Endodermal cell (in vitro differentiated cells): ENCODE results near the gene R3HDM1. TPM values are rescaled to one million over a fixed set of nuclear protein-coding genes. Genes with fewer than 3 reads are reported as not detected.

Source experiments
- DNase-seq: peaks from one replicate; pipeline ENCODE4 v3.0.0-alpha.2; 2017
- H3K27ac ChIP-seq: 2 replicates; pipeline ENCODE4 v1.5.1; 2013; ENCODE audit warnings: mild to moderate bottlenecking, low read depth, low read length, moderate library complexity
- H3K27me3 ChIP-seq: 2 replicates; pipeline ENCODE4 v1.6.1; 2013; ENCODE audit warnings: mild to moderate bottlenecking, low read length, moderate library complexity; ENCODE audit not compliant: insufficient read depth, control insufficient read depth, poor library complexity, severe bottlenecking
- H3K36me3 ChIP-seq: 2 replicates; pipeline ENCODE4 v1.7.0; 2013; ENCODE audit warnings: mild to moderate bottlenecking, low read length, moderate library complexity; ENCODE audit not compliant: control insufficient read depth, insufficient read depth
- H3K4me1 ChIP-seq: one replicate; pipeline ENCODE4 v1.7.0; 2013; ENCODE audit warnings: low read length; ENCODE audit not compliant: control insufficient read depth, insufficient read depth
- H3K4me3 ChIP-seq: 2 replicates; pipeline ENCODE4 v1.5.1; 2013; ENCODE audit warnings: mild to moderate bottlenecking, low read length, moderate library complexity
- H3K9ac ChIP-seq: 2 replicates; pipeline ENCODE4 v1.6.1; 2013; ENCODE audit warnings: mild to moderate bottlenecking, low read length, moderate library complexity; ENCODE audit not compliant: poor library complexity, severe bottlenecking; ENCODE audit errors: extremely low read depth
- H3K9me3 ChIP-seq: 2 replicates; pipeline ENCODE4 v1.6.1; 2013; ENCODE audit warnings: mild to moderate bottlenecking, low read length, moderate library complexity; ENCODE audit not compliant: control insufficient read depth
- H3K27ac Mint-ChIP-seq: 2 replicates; pipeline ENCODE4 v1.8.0; 2020; ENCODE audit warnings: mixed read lengths
- H3K27me3 Mint-ChIP-seq: 2 replicates; pipeline ENCODE4 v1.8.0; 2021; ENCODE audit warnings: mild to moderate bottlenecking, mixed read lengths; ENCODE audit not compliant: insufficient read depth
- H3K36me3 Mint-ChIP-seq: 2 replicates; pipeline ENCODE4 v1.8.0; 2020; ENCODE audit warnings: low read depth, mixed read lengths
- H3K4me1 Mint-ChIP-seq: 2 replicates; pipeline ENCODE4 v1.8.0; 2020; ENCODE audit warnings: mixed read lengths
- H3K4me3 Mint-ChIP-seq: 2 replicates; pipeline ENCODE4 v1.8.0; 2020; ENCODE audit warnings: mild to moderate bottlenecking, moderate library complexity, mixed read lengths
- H3K9me3 Mint-ChIP-seq: 2 replicates; pipeline ENCODE4 v1.8.0; 2020; ENCODE audit warnings: mild to moderate bottlenecking, mixed read lengths
- WGBS, 2 experiments: methylation state at CpG; one replicate each; pipeline versions ENCODE4 v1.1.5 to v1.1.7; 2013; ENCODE audit warnings: missing lambda C conversion rate in 2 of 2, mixed read lengths in 1 of 2; ENCODE audit not compliant: insufficient coverage in 1 of 2, insufficient read length in 1 of 2; 5-methylcytosine and 5-hydroxymethylcytosine counted together
- total RNA-seq, 2 donors: library from RNA; stranded (reverse); fragmentation: NEBNext Ultra II Directional in 1 of 2; extraction: Animal tissue kit (Norgen Biotek cat#: 25700) in 1 of 2; gene quantifications; 2 replicates in 1 of 2; 3 replicates in 1 of 2; pipeline ENCODE4 v1.2.1, GENCODE V29; 2021
- TF ChIP-seq, protein P1 (sequence below): fragments of 200-600 bp; sonication (generic); conservative IDR thresholded peaks from 2 replicates; pipeline ENCODE4 v1.5.0; 2021; ENCODE audit warnings: antibody characterized with exemption, mild to moderate bottlenecking

R3HDM1 gene
- total RNA-seq, 2 donors from 2014 or later: 52.6 to 67.0 TPM

DNA sequence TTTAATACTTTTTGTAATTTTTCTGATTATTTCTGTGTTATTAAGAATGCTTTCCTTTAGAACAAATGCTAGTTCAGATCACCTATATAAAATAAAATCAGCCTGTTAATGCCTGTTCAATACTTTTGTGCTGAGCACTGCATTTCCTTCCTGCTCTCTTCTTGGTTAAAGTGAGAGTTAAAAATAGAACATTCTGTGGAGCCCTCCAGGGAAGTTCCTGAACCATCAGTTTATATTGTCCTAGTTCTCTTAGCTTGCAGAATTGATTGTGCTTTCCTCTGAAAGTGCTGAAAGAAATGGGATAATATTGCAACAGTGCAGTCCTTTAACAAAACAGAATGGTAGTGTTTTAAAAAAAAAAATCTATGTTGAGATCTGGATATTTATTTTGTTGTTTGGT lies 135.8 kb downstream of the R3HDM1 start:
- peaks cover 26% of the 10 kb centered on the region for H3K36me3 Mint-ChIP-seq
- Histone ChIP-seq H3K36me3 (peaks cover 16% of the 10 kb centered on the region), H3K9me3 (no peaks in the 10 kb centered on the region), H3K4me3 (no peak overlapping the region), H3K27me3 (no peaks in the 10 kb centered on the region), H3K9ac (no peak overlapping the region), H3K4me1 (no peaks in the 10 kb centered on the region), H3K27ac (no peak overlapping the region)
- no peaks in the 10 kb centered on the region for H3K27me3 Mint-ChIP-seq
- no peak for DNase-seq
- H3K27ac Mint-ChIP-seq: no peak overlapping the region
- H3K9me3 Mint-ChIP-seq: no peaks in the 10 kb centered on the region
- H3K4me1 Mint-ChIP-seq: no peaks in the 10 kb centered on the region
- TF ChIP-seq, protein P1, sequence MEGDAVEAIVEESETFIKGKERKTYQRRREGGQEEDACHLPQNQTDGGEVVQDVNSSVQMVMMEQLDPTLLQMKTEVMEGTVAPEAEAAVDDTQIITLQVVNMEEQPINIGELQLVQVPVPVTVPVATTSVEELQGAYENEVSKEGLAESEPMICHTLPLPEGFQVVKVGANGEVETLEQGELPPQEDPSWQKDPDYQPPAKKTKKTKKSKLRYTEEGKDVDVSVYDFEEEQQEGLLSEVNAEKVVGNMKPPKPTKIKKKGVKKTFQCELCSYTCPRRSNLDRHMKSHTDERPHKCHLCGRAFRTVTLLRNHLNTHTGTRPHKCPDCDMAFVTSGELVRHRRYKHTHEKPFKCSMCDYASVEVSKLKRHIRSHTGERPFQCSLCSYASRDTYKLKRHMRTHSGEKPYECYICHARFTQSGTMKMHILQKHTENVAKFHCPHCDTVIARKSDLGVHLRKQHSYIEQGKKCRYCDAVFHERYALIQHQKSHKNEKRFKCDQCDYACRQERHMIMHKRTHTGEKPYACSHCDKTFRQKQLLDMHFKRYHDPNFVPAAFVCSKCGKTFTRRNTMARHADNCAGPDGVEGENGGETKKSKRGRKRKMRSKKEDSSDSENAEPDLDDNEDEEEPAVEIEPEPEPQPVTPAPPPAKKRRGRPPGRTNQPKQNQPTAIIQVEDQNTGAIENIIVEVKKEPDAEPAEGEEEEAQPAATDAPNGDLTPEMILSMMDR: no peak
- no peak overlapping the region for H3K4me3 Mint-ChIP-seq

DNA sequence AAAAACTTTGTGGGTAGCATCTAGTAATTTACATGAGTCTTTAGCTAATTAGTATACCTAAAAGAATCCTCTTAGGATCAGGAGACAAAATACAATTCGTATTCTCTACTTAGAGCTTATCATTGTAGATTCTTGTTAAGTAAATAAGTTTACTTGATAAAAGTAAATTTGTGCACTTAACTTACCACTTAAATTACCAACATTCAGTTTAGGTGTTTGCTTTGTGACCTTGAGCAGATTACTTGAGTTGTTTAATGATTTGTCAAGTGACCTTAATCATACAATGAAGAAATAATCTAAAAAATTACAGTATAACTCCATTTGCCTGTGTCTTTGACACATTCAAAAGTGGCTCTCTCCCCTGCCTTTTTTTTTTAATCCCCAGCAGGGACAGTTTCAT lies 143.2 kb downstream of the R3HDM1 start:
- peaks cover 11% of the 10 kb centered on the region for H3K4me1 ChIP-seq
- no CpG with 5 or more reads among the region's 1 CpG for WGBS, 2 experiments
- TF ChIP-seq, protein P1: no peak
- H3K4me3 ChIP-seq: peak overlapping the region; percentile 44
- H3K9me3 ChIP-seq: no peaks in the 10 kb centered on the region
- no peaks in the 10 kb centered on the region for H3K27me3 Mint-ChIP-seq
- H3K27ac ChIP-seq: no peak overlapping the region
- peak overlapping the region; percentile 8 for H3K4me3 Mint-ChIP-seq
- H3K36me3 Mint-ChIP-seq: peaks cover 39% of the 10 kb centered on the region
- H3K27me3 ChIP-seq: no peaks in the 10 kb centered on the region
- no peak overlapping the region for H3K27ac Mint-ChIP-seq
- DNase-seq: no peak
- H3K36me3 ChIP-seq: peaks cover 10% of the 10 kb centered on the region
- no peak overlapping the region for H3K9ac ChIP-seq
- no peaks in the 10 kb centered on the region for H3K9me3 Mint-ChIP-seq
- H3K4me1 Mint-ChIP-seq: peaks cover 35% of the 10 kb centered on the region

DNA sequence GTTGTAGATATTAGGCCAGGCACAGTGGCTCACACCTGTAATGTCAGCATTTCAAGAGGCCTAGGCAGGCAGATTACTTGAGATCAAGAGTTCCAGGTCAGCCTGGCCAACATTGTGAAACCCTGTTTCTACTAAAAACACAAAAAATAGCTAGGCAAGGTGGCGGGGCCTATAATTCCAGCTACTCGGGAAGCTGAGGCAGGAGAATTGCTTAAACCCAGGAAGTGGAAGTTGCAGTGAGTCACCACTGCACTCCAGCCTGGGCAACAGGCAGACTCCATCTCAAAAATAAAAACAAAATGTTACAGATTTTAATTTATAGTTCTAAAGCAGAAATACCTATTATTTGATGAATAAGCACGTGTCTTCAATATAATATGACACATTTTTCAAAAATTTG lies 144.7 kb downstream of the R3HDM1 start:
- Histone ChIP-seq H3K9ac (no peak overlapping the region), H3K27me3 (no peaks in the 10 kb centered on the region), H3K36me3 (peaks cover 18% of the 10 kb centered on the region), H3K4me3 (no peak overlapping the region), H3K27ac (no peak overlapping the region), H3K4me1 (peaks cover 13% of the 10 kb centered on the region), H3K9me3 (peaks cover 8% of the 10 kb centered on the region)
- DNase-seq: no peak
- H3K27me3 Mint-ChIP-seq: no peaks in the 10 kb centered on the region
- peaks cover 5% of the 10 kb centered on the region for H3K9me3 Mint-ChIP-seq
- TF ChIP-seq, protein P1: no peak
- H3K27ac Mint-ChIP-seq: no peak overlapping the region
- H3K36me3 Mint-ChIP-seq: peaks cover 52% of the 10 kb centered on the region
- WGBS, 2 experiments: 90% methylated on average over 2 of the region's 3 CpGs; no CpG with 5 or more reads in 1 of the 2 experiments
- H3K4me1 Mint-ChIP-seq: peaks cover 39% of the 10 kb centered on the region
- no peak overlapping the region for H3K4me3 Mint-ChIP-seq
